ENCODE measurements around the gene ERBB2. TPM values are rescaled to one million over a fixed set of nuclear protein-coding genes. Genes with fewer than 3 reads are reported as not detected.

Gene ERBB2
- total and polyA plus RNA-seq, 10 of the 15 experiments (the other 5 are each of a cell fraction or from before 2014, with no cell fraction given), result 0.39 to 7.0 (median 4.3) TPM

DNA sequence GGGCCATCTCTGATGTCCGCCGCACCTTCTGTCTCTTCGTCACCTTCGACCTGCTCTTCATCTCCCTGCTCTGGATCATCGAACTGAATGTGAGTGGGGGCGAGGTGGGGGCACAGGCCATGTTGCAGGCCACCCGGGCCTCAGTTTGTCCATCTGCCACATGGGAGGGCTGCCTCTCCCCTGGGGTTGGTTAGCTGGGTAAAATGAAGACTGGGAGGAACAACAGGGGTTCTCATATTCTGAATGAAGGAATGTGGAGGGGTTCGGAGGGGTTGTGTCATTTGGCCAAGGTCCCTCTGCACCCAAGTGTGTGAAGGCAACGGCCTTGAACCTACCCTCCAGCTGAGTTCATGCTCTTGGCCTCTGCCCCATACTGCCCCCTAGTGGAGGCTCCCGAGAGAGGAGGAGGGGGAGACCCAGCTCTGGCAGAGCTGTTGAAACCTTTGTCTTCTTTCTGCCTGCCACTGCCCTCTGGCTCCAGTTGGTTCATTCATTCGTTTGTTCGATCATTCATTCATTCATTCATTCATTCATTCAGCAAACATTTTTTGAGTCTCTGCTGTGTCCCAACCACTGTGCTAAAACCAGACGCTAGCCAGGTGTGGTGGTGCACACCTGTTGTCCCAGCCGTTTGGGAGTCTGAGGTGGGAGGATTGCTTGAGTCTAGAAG lies 46.1 kb upstream of the ERBB2 start (continued):
- TF ChIP-seq ZNF24 (IDR thresholded peaks at IDR 0.05) (peak; percentile 96), CBX3 (IDR thresholded peaks at IDR 0.05; ENCODE audit: borderline replicate concordance, low read depth) (no peak), USF1 (IDR thresholded peaks at IDR 0.05; ENCODE audit: borderline replicate concordance, extremely low read length, insufficient read depth, low read depth, low read length) (no peak), CBX5 (IDR thresholded peaks at IDR 0.05; ENCODE audit: low read depth) (no peak), IRF4 (IDR thresholded peaks at IDR 0.05; ENCODE audit: low read depth, low read length) (peak; percentile 20; the same call in 1 of the 2 replicates), KLF5 (IDR thresholded peaks at IDR 0.05; ENCODE audit: partially characterized antibody) (no peak), IKZF1 (conservative IDR thresholded peaks at IDR 0.05) (no peak), RBBP5 (conservative IDR thresholded peaks at IDR 0.05) (no peak), NFXL1 (IDR thresholded peaks at IDR 0.05; ENCODE audit: borderline replicate concordance) (no peak), SUPT20H (IDR thresholded peaks at IDR 0.05; ENCODE audit: borderline replicate concordance, control insufficient read depth, low read depth, low read length) (no peak), ZNF384 (IDR thresholded peaks at IDR 0.05; ENCODE audit: borderline replicate concordance, low read depth, low read length) (no peak), CHD4 (IDR thresholded peaks at IDR 0.05) (no peak), ETV6 (conservative IDR thresholded peaks at IDR 0.05 in 1 of 2, IDR thresholded peaks at IDR 0.05 in 1 of 2; ENCODE audit: borderline replicate concordance in 1 of 2, low read depth in 1 of 2) (no peak), CUX1 (IDR thresholded peaks at IDR 0.05; ENCODE audit: insufficient replicate concordance, low read depth, low read length) (no peak), SMAD5 (IDR thresholded peaks at IDR 0.05; ENCODE audit: low read depth) (no peak), SIN3A (IDR thresholded peaks at IDR 0.05; ENCODE audit: low read depth, low read length) (no peak), STAT3 (IDR thresholded peaks at IDR 0.05; ENCODE audit: low read depth, low read length) (no peak), RUNX3 (IDR thresholded peaks at IDR 0.05; ENCODE audit: low read length) (no peak)
- TF ChIP-seq, protein P1, sequence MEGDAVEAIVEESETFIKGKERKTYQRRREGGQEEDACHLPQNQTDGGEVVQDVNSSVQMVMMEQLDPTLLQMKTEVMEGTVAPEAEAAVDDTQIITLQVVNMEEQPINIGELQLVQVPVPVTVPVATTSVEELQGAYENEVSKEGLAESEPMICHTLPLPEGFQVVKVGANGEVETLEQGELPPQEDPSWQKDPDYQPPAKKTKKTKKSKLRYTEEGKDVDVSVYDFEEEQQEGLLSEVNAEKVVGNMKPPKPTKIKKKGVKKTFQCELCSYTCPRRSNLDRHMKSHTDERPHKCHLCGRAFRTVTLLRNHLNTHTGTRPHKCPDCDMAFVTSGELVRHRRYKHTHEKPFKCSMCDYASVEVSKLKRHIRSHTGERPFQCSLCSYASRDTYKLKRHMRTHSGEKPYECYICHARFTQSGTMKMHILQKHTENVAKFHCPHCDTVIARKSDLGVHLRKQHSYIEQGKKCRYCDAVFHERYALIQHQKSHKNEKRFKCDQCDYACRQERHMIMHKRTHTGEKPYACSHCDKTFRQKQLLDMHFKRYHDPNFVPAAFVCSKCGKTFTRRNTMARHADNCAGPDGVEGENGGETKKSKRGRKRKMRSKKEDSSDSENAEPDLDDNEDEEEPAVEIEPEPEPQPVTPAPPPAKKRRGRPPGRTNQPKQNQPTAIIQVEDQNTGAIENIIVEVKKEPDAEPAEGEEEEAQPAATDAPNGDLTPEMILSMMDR (IDR thresholded peaks at IDR 0.05 in 2 of 3, conservative IDR thresholded peaks at IDR 0.05 in 1 of 3; ENCODE audit: control insufficient read depth in 2 of 3, extremely low read depth in 1 of 3, insufficient read depth in 1 of 3, low read depth in 3 of 3, low read length in 3 of 3), result peak; percentile 74 to 96 (median 96)
- TF ChIP-seq, protein P2, sequence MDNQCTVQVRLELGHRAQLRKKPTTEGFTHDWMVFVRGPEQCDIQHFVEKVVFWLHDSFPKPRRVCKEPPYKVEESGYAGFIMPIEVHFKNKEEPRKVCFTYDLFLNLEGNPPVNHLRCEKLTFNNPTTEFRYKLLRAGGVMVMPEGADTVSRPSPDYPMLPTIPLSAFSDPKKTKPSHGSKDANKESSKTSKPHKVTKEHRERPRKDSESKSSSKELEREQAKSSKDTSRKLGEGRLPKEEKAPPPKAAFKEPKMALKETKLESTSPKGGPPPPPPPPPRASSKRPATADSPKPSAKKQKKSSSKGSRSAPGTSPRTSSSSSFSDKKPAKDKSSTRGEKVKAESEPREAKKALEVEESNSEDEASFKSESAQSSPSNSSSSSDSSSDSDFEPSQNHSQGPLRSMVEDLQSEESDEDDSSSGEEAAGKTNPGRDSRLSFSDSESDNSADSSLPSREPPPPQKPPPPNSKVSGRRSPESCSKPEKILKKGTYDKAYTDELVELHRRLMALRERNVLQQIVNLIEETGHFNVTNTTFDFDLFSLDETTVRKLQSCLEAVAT (IDR thresholded peaks at IDR 0.05), result no peak
